ENCODE measurements around the gene BARX1.

The BARX1 gene

DNA sequence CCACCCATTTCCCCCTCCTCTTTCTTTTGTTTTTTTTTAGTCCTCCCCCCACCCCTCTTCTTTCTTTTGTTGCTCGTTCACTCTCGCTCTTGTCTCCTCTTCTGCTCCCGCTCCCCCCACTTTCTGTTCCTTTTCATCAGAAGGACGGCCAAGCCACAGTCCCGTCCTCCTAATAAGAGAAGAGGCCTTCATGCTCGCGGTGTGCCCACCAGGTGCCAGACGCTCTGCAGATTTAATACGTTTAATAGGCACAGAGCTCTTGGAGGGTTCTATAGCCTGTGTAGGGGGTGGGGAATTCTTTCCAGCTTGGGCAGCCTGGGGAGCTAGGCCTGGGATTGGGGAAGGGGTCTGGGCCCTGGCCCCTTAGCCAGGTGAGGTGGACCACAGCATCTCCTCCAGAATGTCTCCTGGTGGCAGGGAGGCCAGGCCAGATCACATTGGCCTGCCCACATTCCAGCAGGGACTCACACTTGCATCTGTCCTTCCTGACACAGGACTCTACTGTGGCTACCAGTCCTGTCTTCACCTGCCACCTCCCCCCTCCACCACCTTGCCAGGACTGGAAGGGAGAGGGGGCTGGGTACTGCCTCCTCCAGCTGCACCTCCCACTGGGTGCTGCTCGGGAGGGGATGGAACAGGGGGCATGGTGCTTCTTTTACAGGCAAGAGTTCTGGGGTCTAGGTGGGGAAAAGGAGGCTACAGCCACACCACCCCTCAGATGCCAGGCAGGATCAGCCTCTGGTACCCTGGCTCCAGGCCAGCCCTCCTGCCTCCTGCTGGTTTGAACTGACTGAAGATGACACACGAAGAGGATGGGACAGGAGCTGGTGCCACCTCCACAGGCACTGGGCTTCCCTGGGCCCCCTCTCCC, 6.1 kb upstream of the BARX1 start:
- Mint-ChIP-seq H3K27ac (no peak overlapping the region), H3K36me3 (peaks cover 3% of the 10 kb centered on the region), H3K4me1 (peaks cover 23% of the 10 kb centered on the region), H3K9me3 (peaks cover 2% of the 10 kb centered on the region), H3K4me3 (peak overlapping the region; percentile 79), H3K27me3 (peaks cover 35% of the 10 kb centered on the region)
- ATAC-seq (ENCODE audit: low read depth) (no peak), DNase-seq (ENCODE audit: low spot score in 2 of 2) (peak in 1 of 2 donors; percentile 27)

DNA sequence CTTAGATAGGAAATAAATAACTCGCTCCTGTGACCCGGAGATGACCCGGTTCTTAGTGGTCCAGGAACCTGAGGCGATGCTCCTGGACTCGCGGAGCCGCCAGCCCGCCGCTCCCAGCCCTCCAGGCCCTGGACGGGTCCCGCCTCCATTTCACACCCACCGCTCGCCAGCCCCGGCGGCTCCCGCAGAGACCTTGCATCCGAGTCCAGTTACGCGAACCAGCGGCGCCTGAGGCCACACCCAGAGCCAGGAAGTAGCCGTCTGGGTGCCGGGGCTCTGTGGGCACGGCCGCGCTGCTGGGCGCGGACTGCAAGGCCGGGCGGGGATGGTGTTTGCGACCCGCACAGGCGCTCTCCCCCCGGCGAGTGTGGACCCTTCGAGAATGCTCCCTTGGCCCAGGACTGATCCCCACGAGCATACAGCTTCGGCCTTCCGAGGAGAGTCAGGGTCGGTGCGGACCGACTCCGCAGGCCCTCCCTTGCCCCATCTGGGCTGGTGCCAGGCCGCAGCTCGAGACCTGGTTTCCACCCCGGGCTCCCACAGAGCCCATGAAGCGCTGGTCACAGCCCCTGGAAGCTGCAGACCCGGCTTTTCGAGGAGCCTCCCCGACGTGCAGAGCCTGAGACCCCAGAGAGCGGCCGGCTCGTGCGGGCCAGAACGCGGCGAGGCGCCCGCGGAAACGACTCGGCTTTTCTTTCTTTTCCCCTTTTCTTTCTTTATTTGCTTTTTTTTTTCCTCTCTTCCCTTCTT, 5.2 kb upstream of the BARX1 start:
- DNase-seq (ENCODE audit: low spot score in 2 of 2) = peak in 1 of 2 donors; percentile 42
- Mint-ChIP-seq H3K9me3 (peaks cover 2% of the 10 kb centered on the region), H3K4me1 (peaks cover 26% of the 10 kb centered on the region), H3K27me3 (peaks cover 37% of the 10 kb centered on the region), H3K27ac (no peak overlapping the region), H3K4me3 (peak overlapping the region; percentile 79), H3K36me3 (peaks cover 3% of the 10 kb centered on the region)
- no peak for ATAC-seq (ENCODE audit: low read depth)

DNA sequence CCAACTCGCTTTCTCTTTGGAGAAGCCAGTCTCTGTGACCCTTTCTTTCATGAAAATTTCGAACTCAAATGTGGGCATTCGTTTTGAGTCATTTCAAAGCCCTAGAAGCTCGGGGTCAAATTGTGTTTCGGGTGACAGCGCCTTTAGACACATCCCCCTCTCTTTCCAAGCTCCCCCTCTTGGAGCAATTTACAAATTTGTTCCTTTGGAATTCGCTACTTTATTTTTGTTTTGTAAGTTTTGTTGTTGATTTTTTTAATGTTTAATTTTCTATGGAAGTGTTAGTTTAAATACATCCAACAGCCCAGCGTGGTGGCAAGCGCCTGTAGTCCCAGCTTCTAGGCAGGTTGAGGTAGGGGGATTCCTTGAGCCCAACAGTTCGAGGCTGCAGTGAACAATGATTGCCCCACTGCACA, 4.6 kb upstream of the BARX1 start:
- no peak overlapping the region for H3K27ac Mint-ChIP-seq
- DNase-seq (ENCODE audit: low spot score in 2 of 2) (no peak), ATAC-seq (ENCODE audit: low read depth) (no peak)
- H3K36me3 Mint-ChIP-seq = peaks cover 3% of the 10 kb centered on the region
- H3K27me3 Mint-ChIP-seq = peaks cover 34% of the 10 kb centered on the region
- peaks cover 27% of the 10 kb centered on the region for H3K4me1 Mint-ChIP-seq
- peaks cover 2% of the 10 kb centered on the region for H3K9me3 Mint-ChIP-seq
- H3K4me3 Mint-ChIP-seq = peak overlapping the region; percentile 64

GRCh38 chr9:93958819-93959682, 3.9 kb upstream of the BARX1 start:
- Mint-ChIP-seq H3K4me1 (peaks cover 27% of the 10 kb centered on the region), H3K27me3 (peaks cover 30% of the 10 kb centered on the region), H3K4me3 (peak overlapping the region; percentile 64), H3K9me3 (peaks cover 2% of the 10 kb centered on the region), H3K27ac (no peak overlapping the region), H3K36me3 (peaks cover 3% of the 10 kb centered on the region)
- peak in 1 of 2 donors; percentile 51 for DNase-seq (ENCODE audit: low spot score in 2 of 2)
- peak; percentile 76 for ATAC-seq (ENCODE audit: low read depth)

GRCh38 chr9:93958121-93958818, 3.1 kb upstream of the BARX1 start:
- ATAC-seq (ENCODE audit: low read depth) (no peak), DNase-seq (ENCODE audit: low spot score in 2 of 2) (peak in 1 of 2 donors; percentile 30)
- peaks cover 5% of the 10 kb centered on the region for H3K36me3 Mint-ChIP-seq
- peaks cover 37% of the 10 kb centered on the region for H3K27me3 Mint-ChIP-seq
- peak overlapping the region; percentile 64 for H3K4me3 Mint-ChIP-seq
- no peak overlapping the region for H3K27ac Mint-ChIP-seq
- H3K9me3 Mint-ChIP-seq = peaks cover 4% of the 10 kb centered on the region
- peaks cover 33% of the 10 kb centered on the region for H3K4me1 Mint-ChIP-seq

DNA sequence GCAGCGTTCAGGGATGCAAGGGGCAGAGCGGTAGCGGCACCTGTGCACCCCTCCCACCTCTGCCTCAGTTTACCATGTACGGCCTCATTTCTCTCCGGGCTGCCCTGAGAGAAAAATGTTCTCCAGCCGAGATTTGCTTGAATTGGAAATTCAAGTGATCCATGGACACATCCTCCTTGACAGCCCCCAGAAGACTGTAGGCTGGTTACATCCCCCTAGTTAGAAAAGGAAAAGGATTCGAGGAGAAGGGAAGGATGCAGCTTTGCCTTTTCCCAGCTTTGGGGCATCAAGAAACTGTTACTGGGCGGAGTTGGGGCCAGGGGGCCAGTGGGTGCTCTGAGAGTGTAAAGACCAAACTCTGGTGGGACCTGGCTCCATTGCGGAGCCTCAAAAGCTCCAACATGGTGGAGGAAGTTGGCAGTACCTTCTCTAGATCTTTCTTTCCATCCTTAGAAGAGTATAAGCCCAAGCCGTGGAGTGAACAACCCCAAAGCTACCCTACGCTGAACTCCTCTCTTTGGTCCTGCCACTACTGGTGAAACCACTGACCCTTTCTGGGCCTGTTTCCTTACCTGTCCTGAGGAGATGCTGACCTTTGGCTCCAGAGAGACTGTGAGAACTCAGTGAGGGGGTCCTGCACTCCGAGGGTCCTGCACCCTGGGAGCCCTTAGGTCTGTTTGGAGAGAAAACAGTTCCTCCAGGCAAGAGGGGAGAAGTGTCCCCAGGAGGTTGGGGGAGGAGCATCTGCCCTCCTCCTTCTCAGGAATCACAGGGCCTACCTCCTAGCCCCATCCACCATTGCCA, 1.0 kb upstream of the BARX1 start:
- H3K4me3 Mint-ChIP-seq = no peak overlapping the region
- peaks cover 44% of the 10 kb centered on the region for H3K27me3 Mint-ChIP-seq
- peaks cover 36% of the 10 kb centered on the region for H3K4me1 Mint-ChIP-seq
- ATAC-seq (ENCODE audit: low read depth) (no peak), DNase-seq (ENCODE audit: low spot score in 2 of 2) (no peak)
- peaks cover 5% of the 10 kb centered on the region for H3K36me3 Mint-ChIP-seq
- peaks cover 4% of the 10 kb centered on the region for H3K9me3 Mint-ChIP-seq
- no peak overlapping the region for H3K27ac Mint-ChIP-seq

GRCh38 chr9:93954434-93955061, 607 bp downstream of the BARX1 start:
- no peak overlapping the region for H3K27ac Mint-ChIP-seq
- H3K4me3 Mint-ChIP-seq = no peak overlapping the region
- H3K4me1 Mint-ChIP-seq = peaks cover 40% of the 10 kb centered on the region
- H3K9me3 Mint-ChIP-seq = peaks cover 2% of the 10 kb centered on the region
- DNase-seq (ENCODE audit: low spot score in 2 of 2) (peak in 1 of 2 donors; percentile 42), ATAC-seq (ENCODE audit: low read depth) (no peak)
- H3K27me3 Mint-ChIP-seq = peaks cover 46% of the 10 kb centered on the region
- peaks cover 2% of the 10 kb centered on the region for H3K36me3 Mint-ChIP-seq

GRCh38 chr9:93953496-93954433, 1.4 kb downstream of the BARX1 start:
- ATAC-seq (ENCODE audit: low read depth) = no peak
- peak overlapping the region; percentile 87 for H3K27ac Mint-ChIP-seq

GRCh38 chr9:93952784-93953495, 2.2 kb downstream of the BARX1 start:
- Mint-ChIP-seq H3K4me1 (peaks cover 32% of the 10 kb centered on the region), H3K4me3 (peak overlapping the region; percentile 40), H3K27me3 (peaks cover 41% of the 10 kb centered on the region), H3K36me3 (peaks cover 2% of the 10 kb centered on the region), H3K9me3 (peaks cover 2% of the 10 kb centered on the region), H3K27ac (no peak overlapping the region)
- DNase-seq (ENCODE audit: low spot score in 2 of 2) (peak in 1 of 2 donors; percentile 35), ATAC-seq (ENCODE audit: low read depth) (peak; percentile 15)

More at GRCh38 chr9:93953496-93954433, 1.4 kb downstream of the BARX1 start:
- H3K9me3 Mint-ChIP-seq = peaks cover 2% of the 10 kb centered on the region
- H3K36me3 Mint-ChIP-seq = peaks cover 2% of the 10 kb centered on the region
- peak overlapping the region; percentile 75 for H3K4me3 Mint-ChIP-seq
- peaks cover 36% of the 10 kb centered on the region for H3K4me1 Mint-ChIP-seq
- H3K27me3 Mint-ChIP-seq = peaks cover 44% of the 10 kb centered on the region
- DNase-seq (ENCODE audit: low spot score in 2 of 2) = peak in 1 of 2 donors; percentile 32

DNA sequence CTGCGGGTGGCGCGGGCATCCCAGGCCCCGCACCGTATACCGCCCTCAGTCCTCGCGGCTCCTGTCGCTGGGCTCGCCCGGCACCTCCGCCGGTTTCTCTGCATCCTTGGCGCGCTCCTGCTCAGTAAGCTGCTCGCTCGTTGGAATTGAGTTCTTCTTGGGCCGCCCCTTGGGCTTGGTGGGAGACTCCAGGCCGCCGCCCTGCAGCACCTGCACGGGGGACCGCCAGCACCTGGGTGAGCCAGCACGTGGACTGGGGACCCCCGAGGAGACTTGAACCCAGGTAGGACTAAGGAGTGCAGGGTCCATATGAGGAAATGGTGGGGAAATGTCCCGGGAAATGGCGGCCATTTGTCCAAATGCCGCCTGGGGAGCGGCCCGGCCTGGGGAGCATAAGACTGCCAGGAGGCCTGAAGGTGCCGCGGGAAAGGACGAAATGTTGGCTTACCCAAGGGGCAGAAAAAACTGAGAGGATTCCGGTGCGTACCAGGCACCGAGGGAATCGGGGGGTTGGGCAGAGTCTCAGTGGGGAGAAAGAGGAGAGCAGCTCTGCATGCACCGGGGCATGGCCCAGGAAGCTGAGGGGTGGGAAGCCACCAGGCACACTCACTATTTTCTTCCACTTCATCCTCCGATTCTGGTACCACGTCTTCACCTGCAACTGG, 2.9 kb downstream of the BARX1 start:
- Mint-ChIP-seq H3K4me1 (peaks cover 28% of the 10 kb centered on the region), H3K9me3 (peaks cover 2% of the 10 kb centered on the region), H3K27ac (no peak overlapping the region), H3K36me3 (peaks cover 2% of the 10 kb centered on the region), H3K4me3 (peak overlapping the region; percentile 65), H3K27me3 (peaks cover 40% of the 10 kb centered on the region)
- no peak for ATAC-seq (ENCODE audit: low read depth)
- no peak for DNase-seq (ENCODE audit: low spot score in 2 of 2)
